ENCODE data around the gene LGR5. TPM values are rescaled to one million over a fixed set of nuclear protein-coding genes. Genes with fewer than 3 reads are reported as not detected.

LGR5 gene
- total RNA-seq, 4 donors from 2014 or later: 0.21 TPM; not detected in 3

GRCh38 chr12:71411635-71412034 is 28.0 kb upstream of the LGR5 start:
- TF ChIP-seq, protein P1, sequence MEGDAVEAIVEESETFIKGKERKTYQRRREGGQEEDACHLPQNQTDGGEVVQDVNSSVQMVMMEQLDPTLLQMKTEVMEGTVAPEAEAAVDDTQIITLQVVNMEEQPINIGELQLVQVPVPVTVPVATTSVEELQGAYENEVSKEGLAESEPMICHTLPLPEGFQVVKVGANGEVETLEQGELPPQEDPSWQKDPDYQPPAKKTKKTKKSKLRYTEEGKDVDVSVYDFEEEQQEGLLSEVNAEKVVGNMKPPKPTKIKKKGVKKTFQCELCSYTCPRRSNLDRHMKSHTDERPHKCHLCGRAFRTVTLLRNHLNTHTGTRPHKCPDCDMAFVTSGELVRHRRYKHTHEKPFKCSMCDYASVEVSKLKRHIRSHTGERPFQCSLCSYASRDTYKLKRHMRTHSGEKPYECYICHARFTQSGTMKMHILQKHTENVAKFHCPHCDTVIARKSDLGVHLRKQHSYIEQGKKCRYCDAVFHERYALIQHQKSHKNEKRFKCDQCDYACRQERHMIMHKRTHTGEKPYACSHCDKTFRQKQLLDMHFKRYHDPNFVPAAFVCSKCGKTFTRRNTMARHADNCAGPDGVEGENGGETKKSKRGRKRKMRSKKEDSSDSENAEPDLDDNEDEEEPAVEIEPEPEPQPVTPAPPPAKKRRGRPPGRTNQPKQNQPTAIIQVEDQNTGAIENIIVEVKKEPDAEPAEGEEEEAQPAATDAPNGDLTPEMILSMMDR (IDR thresholded peaks at IDR 0.05): no peak
- no peak for TF ChIP-seq POLR2A (IDR thresholded peaks at IDR 0.05)

DNA sequence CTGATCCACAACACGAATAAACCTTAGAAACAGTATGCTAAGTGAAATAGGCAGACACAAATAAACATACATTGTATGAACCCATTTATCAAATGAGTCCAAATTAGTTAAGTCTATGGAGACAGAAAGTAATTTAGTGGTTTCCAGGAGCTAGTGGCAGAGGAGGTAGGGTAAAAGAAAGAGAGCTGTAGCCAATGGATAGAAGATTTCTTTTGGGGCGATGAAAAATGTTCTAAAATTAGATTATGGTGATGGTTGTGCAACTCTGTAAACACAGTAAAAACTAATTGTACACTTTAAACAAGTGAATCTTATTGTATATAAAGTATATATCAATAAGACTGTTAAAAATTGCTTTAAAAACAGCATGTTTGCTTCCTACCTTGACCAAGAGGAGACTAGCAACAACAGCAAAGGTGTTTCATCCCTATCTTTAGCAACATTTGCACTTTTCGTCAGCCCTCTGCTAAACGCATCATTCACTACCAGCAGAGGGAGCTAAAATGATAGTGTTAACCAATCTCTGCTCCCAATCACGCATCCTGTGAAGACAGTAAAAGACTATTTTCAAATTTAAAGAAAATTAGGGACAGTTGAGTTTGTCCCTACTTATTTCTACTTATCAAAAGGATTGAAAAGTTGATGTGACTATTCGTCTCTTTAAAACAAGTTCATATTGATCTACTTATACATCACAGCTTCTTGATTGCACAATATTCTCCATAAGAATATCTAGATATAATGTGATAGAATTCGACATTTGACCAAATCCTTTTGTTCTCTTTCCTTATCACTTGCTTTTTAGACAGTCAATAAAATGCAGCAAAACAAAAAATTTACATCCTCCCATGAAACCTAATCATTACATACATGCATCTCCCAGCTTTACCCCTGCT is 24.0 kb upstream of the LGR5 start:
- no peaks in the 10 kb centered on the region for H3K4me1 ChIP-seq
- no peaks in the 10 kb centered on the region for H3K36me3 ChIP-seq
- 18 to 19% methylated on average over 7 of the region's 7 CpGs for WGBS, 2 donors
- no peak overlapping the region for H3K4me3 ChIP-seq
- TF ChIP-seq POLR2A (IDR thresholded peaks at IDR 0.05): no peak
- TF ChIP-seq, protein P1 (IDR thresholded peaks at IDR 0.05): peak; percentile 27 to 68 (median 63)
- intact Hi-C loops (cut with DNase I): loop anchor here (10.0 kb wide), 1 partner anchor 329 kb away; no protein-coding TSS in a partner anchor
- DNase-seq: no peak
- peaks cover 0 to 5% (median 0%) of the 10 kb centered on the region in 4 donors for H3K27me3 ChIP-seq
- H3K9me3 ChIP-seq: peaks cover 0 to 4% (median 4%) of the 10 kb centered on the region in 3 donors
- no peak overlapping the region for H3K27ac ChIP-seq

More at GRCh38 chr12:71411635-71412034, 28.0 kb upstream of the LGR5 start:
- no peak overlapping the region for H3K4me3 ChIP-seq
- H3K4me1 ChIP-seq: no peaks in the 10 kb centered on the region
- WGBS, 2 donors: 88 to 96% methylated on average over 1 of the region's 1 CpG
- H3K27ac ChIP-seq: no peak overlapping the region
- no peaks in the 10 kb centered on the region for H3K36me3 ChIP-seq
- H3K27me3 ChIP-seq: no peaks in the 10 kb centered on the region
- intact Hi-C loops (cut with DNase I): loop anchor here (10.0 kb wide), 1 partner anchor 333 kb away; no protein-coding TSS in a partner anchor
- DNase-seq: no peak
- peaks cover 0 to 9% (median 7%) of the 10 kb centered on the region in 3 donors for H3K9me3 ChIP-seq

- Histone ChIP-seq H3K4me1 (no peaks in the 10 kb centered on the region), H3K36me3 (no peaks in the 10 kb centered on the region), H3K4me3 (no peak overlapping the region), H3K27ac (no peak overlapping the region), H3K27me3 (peaks cover 0 to 5% (median 0%) of the 10 kb centered on the region in 4 donors), H3K9me3 (no peaks in the 10 kb centered on the region)
- TF ChIP-seq, protein P1 (IDR thresholded peaks at IDR 0.05): no peak
- no peak for TF ChIP-seq POLR2A (IDR thresholded peaks at IDR 0.05)
- WGBS, 2 donors: 80 to 94% methylated on average over 3 of the region's 3 CpGs
- intact Hi-C loops (cut with DNase I): loop anchor here (10.0 kb wide), 1 partner anchor 328 kb away; no protein-coding TSS in a partner anchor
- no peak for DNase-seq
Measured at GRCh38 chr12:71417181-71417580, 22.4 kb upstream of the LGR5 start.

DNA sequence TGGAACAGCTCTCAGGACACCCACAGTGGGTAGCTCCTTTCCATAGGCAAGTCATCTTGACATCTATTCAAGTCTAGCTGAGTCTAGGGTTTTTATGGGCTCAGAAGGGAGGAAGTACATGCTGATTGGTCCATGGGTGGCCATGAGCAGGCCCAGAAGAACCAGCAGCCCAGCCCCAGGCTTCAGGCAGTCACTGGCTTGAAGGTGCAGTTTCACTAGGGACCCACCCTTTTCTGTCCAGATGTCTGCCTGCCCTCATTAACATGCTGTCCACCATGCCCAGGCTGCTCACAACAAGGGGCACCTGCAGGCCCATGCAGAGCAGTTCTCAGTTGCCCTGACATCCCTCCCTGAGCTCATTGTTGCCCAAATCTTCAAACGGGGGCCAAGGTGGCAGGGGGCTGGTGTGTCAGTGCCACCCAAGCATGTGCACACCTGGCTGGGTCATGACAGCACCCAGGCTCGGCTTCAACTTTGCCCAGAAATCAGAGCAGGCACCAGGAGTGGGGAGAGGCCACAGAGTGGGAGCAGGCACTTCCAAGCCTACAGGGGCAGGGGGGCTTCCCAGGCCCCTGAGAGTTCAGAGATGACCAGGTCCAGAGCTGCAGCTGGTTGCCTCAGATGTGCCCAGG is 18.7 kb upstream of the LGR5 start:
- H3K4me1 ChIP-seq: no peaks in the 10 kb centered on the region
- no CpG with 5 or more reads among the region's 2 CpGs for WGBS, 2 donors
- H3K9me3 ChIP-seq: no peaks in the 10 kb centered on the region
- H3K27ac ChIP-seq: no peak overlapping the region
- intact Hi-C loops (cut with DNase I): no loop called here
- peaks cover 0 to 5% (median 0%) of the 10 kb centered on the region in 4 donors for H3K27me3 ChIP-seq
- DNase-seq: no peak
- no peak overlapping the region for H3K4me3 ChIP-seq
- H3K36me3 ChIP-seq: no peaks in the 10 kb centered on the region
- no peak for TF ChIP-seq POLR2A (IDR thresholded peaks at IDR 0.05)
- TF ChIP-seq, protein P1 (IDR thresholded peaks at IDR 0.05): no peak

All from esophagus squamous epithelium (tissue), 5 donors.